ENCODE measurements around the gene FOXL2NB.

GRCh38 chr3:138940446-138940845, 6.6 kb upstream of the FOXL2NB start:
- TF ChIP-seq, protein P1, sequence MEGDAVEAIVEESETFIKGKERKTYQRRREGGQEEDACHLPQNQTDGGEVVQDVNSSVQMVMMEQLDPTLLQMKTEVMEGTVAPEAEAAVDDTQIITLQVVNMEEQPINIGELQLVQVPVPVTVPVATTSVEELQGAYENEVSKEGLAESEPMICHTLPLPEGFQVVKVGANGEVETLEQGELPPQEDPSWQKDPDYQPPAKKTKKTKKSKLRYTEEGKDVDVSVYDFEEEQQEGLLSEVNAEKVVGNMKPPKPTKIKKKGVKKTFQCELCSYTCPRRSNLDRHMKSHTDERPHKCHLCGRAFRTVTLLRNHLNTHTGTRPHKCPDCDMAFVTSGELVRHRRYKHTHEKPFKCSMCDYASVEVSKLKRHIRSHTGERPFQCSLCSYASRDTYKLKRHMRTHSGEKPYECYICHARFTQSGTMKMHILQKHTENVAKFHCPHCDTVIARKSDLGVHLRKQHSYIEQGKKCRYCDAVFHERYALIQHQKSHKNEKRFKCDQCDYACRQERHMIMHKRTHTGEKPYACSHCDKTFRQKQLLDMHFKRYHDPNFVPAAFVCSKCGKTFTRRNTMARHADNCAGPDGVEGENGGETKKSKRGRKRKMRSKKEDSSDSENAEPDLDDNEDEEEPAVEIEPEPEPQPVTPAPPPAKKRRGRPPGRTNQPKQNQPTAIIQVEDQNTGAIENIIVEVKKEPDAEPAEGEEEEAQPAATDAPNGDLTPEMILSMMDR (IDR thresholded peaks at IDR 0.05): no peak
- no peak for TF ChIP-seq POLR2A (IDR thresholded peaks at IDR 0.05)

Measured in uterus (tissue), 2 donors.